NB4 (cell line): ENCODE data around the gene LFNG.

Source experiments
- TF ChIP-seq, protein P1 (sequence below): IDR thresholded peaks from one replicate; pipeline ENCODE4 v1.5.1; 2012; ENCODE audit warnings: low read depth, low read length
- TF ChIP-seq, protein P2 (sequence below): IDR thresholded peaks from 2 replicates; pipeline ENCODE4 v1.6.1; 2011; ENCODE audit warnings: low read depth, low read length

DNA sequence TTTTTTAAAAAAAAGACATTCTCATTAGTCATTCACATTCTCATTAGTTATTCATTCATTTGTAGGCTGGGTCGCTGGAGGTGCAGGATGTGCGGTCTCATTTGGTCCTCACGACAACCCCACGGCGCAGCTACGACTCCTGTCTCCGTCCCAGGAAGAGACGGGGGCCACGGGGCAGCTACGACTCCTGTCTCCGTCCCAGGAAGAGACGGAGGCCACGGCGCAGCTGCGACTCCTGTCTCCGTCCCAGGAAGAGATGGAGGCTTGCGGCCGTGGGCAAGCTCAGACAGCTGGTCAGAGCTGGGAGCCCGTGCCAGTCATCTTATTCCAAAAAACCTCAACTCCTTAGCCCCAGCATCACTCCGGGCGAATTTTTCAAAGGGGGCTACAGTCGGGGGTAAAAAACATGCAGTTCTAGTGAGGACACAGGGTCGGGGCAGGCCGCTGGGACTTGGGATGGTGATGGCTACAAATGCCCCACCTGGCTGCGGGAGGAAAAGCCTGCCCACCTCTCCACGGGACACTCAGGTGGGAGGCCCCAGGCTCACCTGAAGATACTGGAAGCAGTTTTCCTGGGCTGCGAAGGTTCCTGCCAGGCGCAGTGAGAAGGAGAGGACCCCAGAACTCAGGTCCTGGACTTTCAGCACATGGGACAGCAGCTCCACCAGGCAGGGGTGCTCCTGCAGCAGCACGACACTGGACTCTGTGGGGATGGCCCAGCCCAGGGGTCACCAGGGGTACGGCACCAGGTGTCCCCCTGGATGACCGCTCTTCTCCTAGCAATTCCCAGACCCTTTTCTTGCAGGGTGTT is 27.4 kb downstream of the LFNG start:
- TF ChIP-seq, protein P1, sequence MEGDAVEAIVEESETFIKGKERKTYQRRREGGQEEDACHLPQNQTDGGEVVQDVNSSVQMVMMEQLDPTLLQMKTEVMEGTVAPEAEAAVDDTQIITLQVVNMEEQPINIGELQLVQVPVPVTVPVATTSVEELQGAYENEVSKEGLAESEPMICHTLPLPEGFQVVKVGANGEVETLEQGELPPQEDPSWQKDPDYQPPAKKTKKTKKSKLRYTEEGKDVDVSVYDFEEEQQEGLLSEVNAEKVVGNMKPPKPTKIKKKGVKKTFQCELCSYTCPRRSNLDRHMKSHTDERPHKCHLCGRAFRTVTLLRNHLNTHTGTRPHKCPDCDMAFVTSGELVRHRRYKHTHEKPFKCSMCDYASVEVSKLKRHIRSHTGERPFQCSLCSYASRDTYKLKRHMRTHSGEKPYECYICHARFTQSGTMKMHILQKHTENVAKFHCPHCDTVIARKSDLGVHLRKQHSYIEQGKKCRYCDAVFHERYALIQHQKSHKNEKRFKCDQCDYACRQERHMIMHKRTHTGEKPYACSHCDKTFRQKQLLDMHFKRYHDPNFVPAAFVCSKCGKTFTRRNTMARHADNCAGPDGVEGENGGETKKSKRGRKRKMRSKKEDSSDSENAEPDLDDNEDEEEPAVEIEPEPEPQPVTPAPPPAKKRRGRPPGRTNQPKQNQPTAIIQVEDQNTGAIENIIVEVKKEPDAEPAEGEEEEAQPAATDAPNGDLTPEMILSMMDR = no peak
- TF ChIP-seq, protein P2, sequence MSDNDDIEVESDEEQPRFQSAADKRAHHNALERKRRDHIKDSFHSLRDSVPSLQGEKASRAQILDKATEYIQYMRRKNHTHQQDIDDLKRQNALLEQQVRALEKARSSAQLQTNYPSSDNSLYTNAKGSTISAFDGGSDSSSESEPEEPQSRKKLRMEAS = no peak
